Heart right ventricle (tissue), 16 donors: ENCODE measurements around the gene PLK3. TPM values are rescaled to one million over a fixed set of nuclear protein-coding genes. Genes with fewer than 3 reads are reported as not detected.
A peak's percentile ranks its signal among the peaks of the same experiment; 100 is the strongest.

ENCODE experiments used
- ATAC-seq, 8 donors: fragments of 200-7000 bp; cut with Tn5 transposase; one replicate each; pipeline ENCODE4 v1.9.1; 2020; ENCODE audit warnings: mild to moderate bottlenecking in 8 of 8, moderate library complexity in 8 of 8, moderate number of reproducible peaks in 1 of 8
- DNase-seq, 2 donors: peaks; one replicate each; pipeline ENCODE4 v3.0.0-alpha.2; 2020
- H3K27ac ChIP-seq, 10 donors: fragments of 200-600 bp; sonication (generic) in 2 of 10; one replicate each; pipeline versions ENCODE4 v1.5.0 to v1.8.0; 2020 to 2022; ENCODE audit warnings: mild to moderate bottlenecking in 3 of 10
- H3K27me3 ChIP-seq, 7 donors: fragments of 200-600 bp; one replicate each; pipeline ENCODE4 v1.8.0; 2021 to 2022; ENCODE audit warnings: mild to moderate bottlenecking in 2 of 7
- H3K36me3 ChIP-seq, 9 donors: fragments of 200-600 bp; sonication (generic) in 1 of 9; one replicate each; pipeline versions ENCODE4 v1.5.0 to v1.8.0; 2020 to 2022; ENCODE audit warnings: mild to moderate bottlenecking in 2 of 9
- H3K4me1 ChIP-seq, 9 donors: fragments of 200-600 bp; sonication (generic) in 1 of 9; one replicate each; pipeline versions ENCODE4 v1.5.0 to v1.8.0; 2020 to 2022; ENCODE audit warnings: mild to moderate bottlenecking in 4 of 9
- H3K4me3 ChIP-seq, 10 donors: fragments of 200-600 bp; sonication (generic) in 2 of 10; one replicate each; pipeline versions ENCODE4 v1.5.0 to v1.8.0; 2020 to 2022; ENCODE audit warnings: mild to moderate bottlenecking in 7 of 10, moderate library complexity in 2 of 10
- H3K9me3 ChIP-seq, 11 donors: fragments of 200-600 bp in 10 of 11; sonication (generic) in 2 of 11; one replicate each; pipeline versions ENCODE4 v1.5.0 to v1.8.0; 2013 to 2022; ENCODE audit warnings: mild to moderate bottlenecking in 2 of 11, control low read depth in 1 of 11, moderate library complexity in 1 of 11
- CTCF ChIP-seq, 9 donors: fragments of 200-600 bp; sonication (generic) in 2 of 9; IDR thresholded peaks; one replicate each; pipeline versions ENCODE4 v1.5.0 to v1.8.0; 2021 to 2022; ENCODE audit warnings: antibody characterized with exemption in 9 of 9, mild to moderate bottlenecking in 5 of 9, moderate library complexity in 1 of 9
- WGBS, 2 donors: extraction: QIAGEN DNeasy Blood & Tissue Kit; methylation state at CpG; one replicate each; pipeline ENCODE4 v1.1.7; 2013; ENCODE audit warnings: inconsistent platforms in 1 of 2; 5-methylcytosine and 5-hydroxymethylcytosine counted together
- intact Hi-C, 10 donors: fragments of 100-400 bp; cut with DNase I; formaldehyde crosslinking; loops; one replicate each; pipeline versions ENCODE4 v1.11.1 to v1.14.2; 2022
- polyA plus RNA-seq, 2 donors: library from polyadenylated mRNA; stranded (reverse); fragments of 200-250 nt; gene quantifications; one replicate each; pipeline ENCODE4 v1.2.3, GENCODE V29; 2013
- total RNA-seq, 10 donors: library from RNA; stranded (reverse); fragmentation: NEBNext Ultra II Directional in 3 of 10; extraction: Animal tissue kit (Norgen Biotek cat#: 25700) in 3 of 10; gene quantifications; one replicate each; pipeline versions ENCODE4 v1.2.1 to v1.2.4, GENCODE V29; 2021 to 2023
- donor health status: Arrhythmogenic right ventricular cardiomyopathy.
- donor health status: ischemic (EF 13 %, LVEDD 7.1; RV severe dilation, severe dysfunction).
- donor health status: healthy with polysubstance abuse.
- donor health status: DM: no; HTN: yes; CAD: no.
- donor health status: DM: no; HTN: no; CAD: no.
- donor health status: ischemic (EF 25% LVEDD 6.9; RV normal size, moderate dysfunction).
- donor health status: ischemic (EF 25% LVEDD 5.7; RV mildly dilated, moderate dysfunction).
- donor health status: healthy.
- donor health status: DM: yes; HTN: yes; CAD: no.
- donor health status: Ischemic cardiomyopathy.
- donor health status: ischemic (EF 35%, LVEDD 5.7; RV mildly dilated, moderate dysfunction).
- donor health status: nonischemic (EF 11% LVEDD 7.7; RV severe dilation, severe dysfunction).
- donor health status: DM: yes; HTN: yes; CAD: no.
- donor health status: PGD.
- donor health status: ischemic (EF 29% LVEDD 5.4; RV normal size, mild dysfunction).
- donor health status: nonischemic (EF 23%, LVEDD 6.1; RV moderate dilation, normal function).

Gene PLK3
- total and polyA plus RNA-seq, 12 donors, result 2.9 to 12.7 (median 7.0) TPM

DNA sequence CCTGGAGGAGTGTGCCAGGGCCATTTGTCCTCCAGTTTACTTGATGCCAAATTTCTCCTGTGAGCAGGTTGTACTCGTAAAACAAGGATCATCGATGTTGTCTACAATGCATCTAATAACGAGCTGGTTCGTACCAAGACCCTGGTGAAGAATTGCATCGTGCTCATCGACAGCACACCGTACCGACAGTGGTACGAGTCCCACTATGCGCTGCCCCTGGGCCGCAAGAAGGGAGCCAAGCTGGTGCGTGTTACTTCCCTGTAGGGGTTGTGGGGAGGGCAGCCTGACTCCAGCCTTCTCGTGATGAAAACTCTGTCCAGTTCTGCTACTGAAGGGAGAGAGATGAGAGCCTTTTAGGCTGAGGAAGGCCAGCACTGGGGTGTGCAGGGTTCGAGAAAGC lies 22.6 kb upstream of the PLK3 start:
- H3K4me1 ChIP-seq, result peaks cover 2 to 43% (median 31%) of the 10 kb centered on the region in 9 donors
- DNase-seq (no peak), ATAC-seq (no peak)
- H3K27ac ChIP-seq, result peak overlapping the region in 1 of 10 donors; percentile 31
- TF ChIP-seq CTCF (IDR thresholded peaks at IDR 0.05), result no peak
- H3K4me3 ChIP-seq, result peak overlapping the region in 1 of 10 donors; percentile 65
- H3K27me3 ChIP-seq, result no peaks in the 10 kb centered on the region
- 82 to 85% methylated on average over 14 of the region's 14 CpGs for WGBS, 2 donors
- peaks cover 0 to 59% (median 24%) of the 10 kb centered on the region in 9 donors for H3K36me3 ChIP-seq
- intact Hi-C loops, result loop anchor here in 2 of 10 donors (5.0 kb wide), 2 partner anchors 40 to 235 kb away; partner anchors contain the start of genes HECTD3 (in 1 of the 2), KIF2C (in 1 of the 2) and UROD (in 1 of the 2)
- no peaks in the 10 kb centered on the region for H3K9me3 ChIP-seq

GRCh38 chr1:44777969-44778635 lies 22.1 kb upstream of the PLK3 start:
- 64 to 67% methylated on average over 13 of the region's 13 CpGs for WGBS, 2 donors
- ATAC-seq (no peak), DNase-seq (no peak)
- Histone ChIP-seq H3K9me3 (no peaks in the 10 kb centered on the region), H3K27ac (peak overlapping the region in 1 of 10 donors; percentile 31), H3K4me1 (peaks cover 2 to 43% (median 31%) of the 10 kb centered on the region in 9 donors), H3K27me3 (no peaks in the 10 kb centered on the region), H3K4me3 (peak overlapping the region in 1 of 10 donors; percentile 65), H3K36me3 (peaks cover 0 to 59% (median 24%) of the 10 kb centered on the region in 9 donors)
- no peak for TF ChIP-seq CTCF (IDR thresholded peaks at IDR 0.05)
- intact Hi-C loops, result loop anchor here in 2 of 10 donors (5.0 kb wide), 2 partner anchors 41 to 234 kb away; partner anchors contain the start of genes HECTD3 (in 1 of the 2), KIF2C (in 1 of the 2) and UROD (in 1 of the 2)

DNA sequence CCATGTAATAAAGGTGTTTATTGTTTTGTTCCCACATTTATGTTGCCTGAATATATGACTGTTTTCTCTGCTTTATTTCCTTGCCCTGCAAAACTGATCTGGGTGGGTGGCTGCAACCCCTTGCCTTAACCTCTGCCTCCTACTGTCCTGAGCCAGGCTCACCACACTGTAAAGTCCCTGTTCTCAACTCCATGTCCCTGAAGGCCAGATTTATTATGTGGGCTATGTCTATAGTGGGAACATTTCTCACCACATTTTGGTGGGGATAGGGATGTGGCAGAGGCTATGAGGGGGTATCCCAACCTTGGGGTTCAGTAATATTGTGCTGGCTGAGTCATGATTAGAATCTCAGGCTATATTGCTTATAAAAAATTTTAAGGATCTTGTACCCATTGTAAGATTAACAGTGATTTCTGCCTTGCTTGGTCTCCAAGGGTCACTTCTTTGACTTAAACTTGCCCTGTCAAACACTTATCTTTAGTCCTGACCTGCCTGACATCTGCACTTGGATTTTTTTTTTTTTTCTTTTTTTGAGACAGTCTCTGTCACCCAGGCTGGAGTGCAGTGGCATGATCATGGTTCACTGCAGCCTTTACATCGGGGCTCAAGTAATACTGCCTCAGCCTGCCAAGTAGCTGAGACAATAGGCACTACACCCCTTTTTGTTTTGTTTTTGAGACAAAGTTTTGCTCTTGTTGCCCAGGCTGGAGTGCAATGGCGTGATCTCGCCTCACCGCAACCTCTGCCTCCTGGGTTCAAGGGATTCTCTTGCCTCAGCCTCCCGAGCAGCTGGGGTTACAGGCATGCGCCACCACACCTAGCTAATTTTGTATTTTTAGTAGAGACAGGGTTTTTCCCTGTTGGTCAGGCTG lies 21.2 kb upstream of the PLK3 start:
- intact Hi-C loops, result loop anchor here in 2 of 10 donors (5.0 kb wide), 2 partner anchors 42 to 233 kb away; partner anchors contain the start of genes HECTD3 (in 1 of the 2), KIF2C (in 1 of the 2) and UROD (in 1 of the 2)
- ATAC-seq (no peak), DNase-seq (no peak)
- no peaks in the 10 kb centered on the region for H3K27me3 ChIP-seq
- no peak for TF ChIP-seq CTCF (IDR thresholded peaks at IDR 0.05)
- H3K36me3 ChIP-seq, result peaks cover 0 to 59% (median 24%) of the 10 kb centered on the region in 9 donors
- 94 to 96% methylated on average over 6 of the region's 6 CpGs for WGBS, 2 donors
- no peaks in the 10 kb centered on the region for H3K9me3 ChIP-seq
- peaks cover 2 to 48% (median 34%) of the 10 kb centered on the region in 9 donors for H3K4me1 ChIP-seq
- H3K4me3 ChIP-seq, result no peak overlapping the region
- H3K27ac ChIP-seq, result no peak overlapping the region

DNA sequence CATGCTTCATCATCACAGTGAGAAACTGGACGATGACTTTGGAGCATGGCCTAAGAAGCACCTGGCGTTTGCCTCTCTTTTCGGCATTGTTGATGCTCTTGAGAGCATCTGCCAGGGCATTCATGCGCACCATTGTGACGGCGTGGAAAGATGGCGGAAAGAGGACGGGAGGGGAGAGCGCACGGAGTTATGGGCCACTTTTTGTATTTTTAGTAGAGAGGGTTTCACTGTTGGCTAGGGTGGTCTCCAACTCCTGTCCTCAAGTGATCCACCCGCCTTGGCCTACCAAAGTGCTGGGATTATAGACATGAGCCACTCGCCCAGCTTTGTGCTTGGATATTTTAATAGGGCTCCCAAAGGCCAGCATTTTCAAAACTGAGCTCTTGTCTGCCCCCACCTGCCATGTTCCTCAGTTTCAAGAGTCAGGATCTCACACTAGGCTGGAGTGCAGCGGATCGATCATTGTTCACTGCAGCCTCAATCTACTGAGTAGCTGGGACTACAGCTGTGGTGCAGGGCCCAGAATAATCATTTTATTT lies 19.5 kb upstream of the PLK3 start:
- peaks cover 0 to 7% (median 0%) of the 10 kb centered on the region in 7 donors for H3K27me3 ChIP-seq
- no peaks in the 10 kb centered on the region for H3K9me3 ChIP-seq
- H3K4me3 ChIP-seq, result no peak overlapping the region
- DNase-seq (no peak), ATAC-seq (no peak)
- intact Hi-C loops, result loop anchor here in 6 of 10 donors (10.0 kb wide), 3 partner anchors 54 to 524 kb away; no protein-coding TSS in a partner anchor
- 94 to 95% methylated on average over 14 of the region's 14 CpGs for WGBS, 2 donors
- peaks cover 2 to 55% (median 43%) of the 10 kb centered on the region in 9 donors for H3K4me1 ChIP-seq
- peaks cover 0 to 59% (median 24%) of the 10 kb centered on the region in 9 donors for H3K36me3 ChIP-seq
- no peak overlapping the region for H3K27ac ChIP-seq
- no peak for TF ChIP-seq CTCF (IDR thresholded peaks at IDR 0.05)
